GM18951 (cell line): ENCODE data around the gene SLC25A21.
"Not testable (repeated sequence)": the region's sequence is repeated elsewhere in the genome, so short reads cannot be mapped to it uniquely, and the experiment has no call there.

ENCODE experiments used
- POLR2A ChIP-seq: IDR thresholded peaks from 4 replicates; pipeline ENCODE4 v1.6.1; 2011; ENCODE audit warnings: mild to moderate bottlenecking; ENCODE audit not compliant: insufficient read length, insufficient read depth; ENCODE audit errors: extremely low read depth
- in situ Hi-C: fragments of 300-500 bp; cut with MboI; formaldehyde crosslinking; loops from one replicate; pipeline ENCODE4 v1.12.0; 2022; ENCODE audit warnings: low sequenced_read_pairs, mixed read lengths, inconsistent platforms; ENCODE audit not compliant: unreplicated experiment

SLC25A21 gene

GRCh38 chr14:37018571-37019240, 153.7 kb downstream of the SLC25A21 start:
- no peak for TF ChIP-seq POLR2A
- in situ Hi-C loops, result no loop called here

GRCh38 chr14:37013078-37013477, 159.3 kb downstream of the SLC25A21 start:
- no peak for TF ChIP-seq POLR2A
- in situ Hi-C loops, result no loop called here

GRCh38 chr14:36998686-36999085, 173.7 kb downstream of the SLC25A21 start:
- no peak for TF ChIP-seq POLR2A
- in situ Hi-C loops, result no loop called here

- in situ Hi-C loops, result no loop called here
Measured at GRCh38 chr14:36997843-36998242, 174.6 kb downstream of the SLC25A21 start.

GRCh38 chr14:36996857-36997590, 175.4 kb downstream of the SLC25A21 start:
- no peak for TF ChIP-seq POLR2A
- in situ Hi-C loops, result no loop called here

More at GRCh38 chr14:36997843-36998242, 174.6 kb downstream of the SLC25A21 start:
- TF ChIP-seq POLR2A, result no peak

- in situ Hi-C loops, result no loop called here
- TF ChIP-seq POLR2A, result no peak
Measured at GRCh38 chr14:36996133-36996856, 176.1 kb downstream of the SLC25A21 start.

- in situ Hi-C loops, result no loop called here
- TF ChIP-seq POLR2A, result no peak
Measured at GRCh38 chr14:36989806-36990205, 182.6 kb downstream of the SLC25A21 start.

- in situ Hi-C loops, result no loop called here
- no peak for TF ChIP-seq POLR2A
Measured at GRCh38 chr14:36988989-36989388, 183.4 kb downstream of the SLC25A21 start.

GRCh38 chr14:36988568-36988967, 183.8 kb downstream of the SLC25A21 start:
- no peak for TF ChIP-seq POLR2A
- in situ Hi-C loops, result no loop called here

GRCh38 chr14:36986407-36986806, 186.0 kb downstream of the SLC25A21 start:
- in situ Hi-C loops, result no loop called here
- no peak for TF ChIP-seq POLR2A

GRCh38 chr14:36981832-36982529, 190.4 kb downstream of the SLC25A21 start:
- in situ Hi-C loops, result no loop called here
- TF ChIP-seq POLR2A, result no peak

GRCh38 chr14:36980413-36980812, 192.0 kb downstream of the SLC25A21 start:
- in situ Hi-C loops, result not testable (repeated sequence)

GRCh38 chr14:36979863-36980262, 192.5 kb downstream of the SLC25A21 start:
- no peak for TF ChIP-seq POLR2A
- in situ Hi-C loops, result no loop called here
